Stimulated activated CD8-positive, alpha-beta memory T cell treated with anti-CD3 and anti-CD28 coated beads, Interleukin-2, amount 100 ng/mL, for 48 hours (primary cell): Measurements from ENCODE around the gene BSND.

Experiments used
- DNase-seq, 2 donors: peaks; one replicate each; pipeline ENCODE4 v3.0.0-alpha.2; 2020; ENCODE audit warnings: low read depth in 2 of 2

BSND gene

DNA sequence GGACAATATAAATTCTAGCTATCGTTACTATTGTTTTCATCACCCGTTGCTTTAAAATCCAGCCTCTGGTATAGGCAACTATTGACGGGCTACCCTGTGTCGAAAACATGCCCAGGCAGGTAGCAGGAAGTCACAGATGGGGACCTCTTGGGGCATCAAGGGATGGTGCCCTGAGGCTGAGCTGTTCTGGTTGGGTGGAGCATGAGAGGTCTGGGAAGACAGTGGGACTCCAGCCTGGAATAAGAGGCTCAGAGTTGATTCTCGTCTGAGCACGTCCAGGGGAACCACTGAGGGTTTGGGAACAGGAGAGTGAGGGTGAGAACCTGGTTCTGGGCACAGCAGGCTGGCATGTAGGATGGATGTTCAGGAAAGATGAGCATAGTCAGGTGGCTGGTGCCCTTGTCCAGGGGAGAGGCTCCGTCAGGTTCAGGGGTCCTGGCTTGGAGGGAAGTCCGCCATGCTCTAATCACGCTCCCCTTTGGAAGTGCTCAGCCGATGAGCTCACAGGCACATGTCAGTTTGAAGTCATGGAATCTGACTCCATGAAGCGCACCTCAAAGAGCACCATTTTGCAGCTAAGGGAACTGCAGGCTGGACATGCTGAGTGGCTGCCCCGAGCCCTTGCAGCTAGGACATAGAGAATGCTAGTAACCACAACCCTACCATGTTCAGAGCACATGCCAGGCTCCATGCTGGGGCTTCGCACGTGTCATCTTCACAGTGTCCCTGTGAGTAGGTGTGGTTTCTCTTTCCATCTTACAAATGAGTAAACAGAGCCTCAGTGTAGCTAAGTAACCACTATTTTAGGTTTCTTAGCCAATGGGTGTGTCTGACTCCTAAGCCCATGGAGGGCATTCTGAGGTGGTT lies 61.6 kb downstream of the BSND start:
- DNase-seq: no peak

DNA sequence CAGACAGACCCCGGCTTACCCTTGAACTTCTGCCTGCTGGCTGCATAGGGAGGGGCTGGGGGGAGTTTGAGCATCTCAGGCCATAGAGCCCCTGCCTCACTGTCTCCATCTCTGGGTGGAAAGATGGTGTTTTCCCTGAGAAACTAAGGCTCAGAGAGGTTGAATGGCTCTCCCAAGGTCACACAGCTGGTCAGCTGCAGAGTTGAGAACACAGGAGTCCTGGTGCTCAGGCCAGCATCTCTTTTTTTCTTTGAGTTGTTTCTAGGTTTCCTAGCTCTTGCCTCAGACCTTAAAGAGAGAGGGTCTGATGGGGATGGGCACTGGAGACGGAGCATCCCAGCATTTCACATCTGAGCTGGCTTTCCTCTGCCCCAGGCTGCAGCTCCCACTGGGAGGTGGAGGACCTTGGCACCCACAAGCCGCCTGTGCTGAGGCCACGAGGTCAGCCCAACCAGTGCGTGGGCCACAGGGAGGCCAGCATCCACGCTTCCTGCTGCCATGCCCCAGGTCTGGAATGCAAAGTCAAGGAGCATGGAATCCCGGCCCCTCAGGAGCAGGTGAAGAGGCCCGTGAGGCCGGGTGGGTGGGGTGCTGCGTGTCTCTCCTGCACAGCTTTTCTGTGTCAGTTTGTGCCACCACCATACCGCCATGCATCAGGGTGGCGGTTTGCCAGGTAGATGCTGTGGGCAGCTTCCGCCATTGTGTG lies 62.4 kb downstream of the BSND start:
- DNase-seq: no peak
